Cardiac muscle cell (in vitro differentiated cells and primary cell): ENCODE results near the gene TMEM150A. TPM values are rescaled to one million over a fixed set of nuclear protein-coding genes. Genes with fewer than 3 reads are reported as not detected.
"Not testable (repeated sequence)": the region's sequence is repeated elsewhere in the genome, so short reads cannot be mapped to it uniquely, and the experiment has no call there.

ENCODE experiments used
- DNase-seq, 2 donors: peaks; one replicate each; pipeline versions ENCODE4 v3.0.0 to v3.0.0-alpha.2; 2010 to 2017; ENCODE audit warnings: low read depth in 1 of 2, low spot score in 1 of 2
- H3K27ac ChIP-seq: fragments of 200-600 bp; sonication (generic); 2 replicates; pipeline ENCODE4 v1.5.1; 2016
- H3K27me3 ChIP-seq: fragments of 200-600 bp; sonication (generic); 2 replicates; pipeline ENCODE4 v1.6.0; 2016; ENCODE audit warnings: control low read depth
- H3K36me3 ChIP-seq: fragments of 200-600 bp; sonication (generic); 2 replicates; pipeline ENCODE4 v1.5.1; 2016; ENCODE audit warnings: control low read depth
- H3K4me1 ChIP-seq: fragments of 200-600 bp; sonication (generic); 2 replicates; pipeline ENCODE4 v1.8.1; 2017; ENCODE audit warnings: low read depth, mild to moderate bottlenecking, mixed run types
- H3K4me3 ChIP-seq: fragments of 200-600 bp; sonication (generic); 2 replicates; pipeline ENCODE4 v1.5.1; 2016; ENCODE audit warnings: mild to moderate bottlenecking
- H3K9me3 ChIP-seq: fragments of 200-600 bp; sonication (generic); 2 replicates; pipeline ENCODE4 v1.5.1; 2017; ENCODE audit warnings: low read depth, mild to moderate bottlenecking, control low read depth
- CTCF ChIP-seq: IDR thresholded peaks from 2 replicates; pipeline ENCODE4 v1.5.1; 2012; ENCODE audit warnings: low read depth, mild to moderate bottlenecking, low read length
- polyA plus RNA-seq: library from polyadenylated mRNA; unstranded; fragments of >200 nt; fragmentation: Nextera tagmentation; extraction: Ambion mirVana; gene quantifications from 2 replicates; pipeline ENCODE4 v1.2.1, GENCODE V29; 2016
- total RNA-seq: library from RNA; depleted of rRNA; stranded (reverse); fragments of >200 nt; gene quantifications from 2 replicates; pipeline ENCODE4 v1.2.3, GENCODE V29; 2016

Gene TMEM150A
- total and polyA plus RNA-seq, 2 experiments from 2014 or later, result 14.2 to 34.0 TPM

- H3K9me3 ChIP-seq, result no peaks in the 10 kb centered on the region
- DNase-seq, result no peak
- no peak overlapping the region for H3K4me3 ChIP-seq
- H3K27me3 ChIP-seq, result no peaks in the 10 kb centered on the region
- peaks cover 26% of the 10 kb centered on the region for H3K4me1 ChIP-seq
- no peak for TF ChIP-seq CTCF
- no peak overlapping the region for H3K27ac ChIP-seq
- H3K36me3 ChIP-seq, result no peaks in the 10 kb centered on the region
Observed at GRCh38 chr2:85593023-85593422, 9.5 kb downstream of the TMEM150A start.

- not testable (repeated sequence) for DNase-seq, H3K4me3 ChIP-seq, H3K27me3 ChIP-seq, H3K9me3 ChIP-seq, H3K27ac ChIP-seq, H3K36me3 ChIP-seq
- H3K4me1 ChIP-seq, result peaks cover 29% of the 10 kb centered on the region
Observed at GRCh38 chr2:85592299-85592698, 10.2 kb downstream of the TMEM150A start.

GRCh38 chr2:85591563-85591962, 10.9 kb downstream of the TMEM150A start:
- no peak for TF ChIP-seq CTCF
- no peak overlapping the region for H3K27ac ChIP-seq

GRCh38 chr2:85590950-85591349, 11.5 kb downstream of the TMEM150A start:
- DNase-seq, result no peak
- TF ChIP-seq CTCF, result no peak
- H3K36me3 ChIP-seq, result no peaks in the 10 kb centered on the region

More at GRCh38 chr2:85591563-85591962, 10.9 kb downstream of the TMEM150A start:
- no peaks in the 10 kb centered on the region for H3K9me3 ChIP-seq
- no peaks in the 10 kb centered on the region for H3K36me3 ChIP-seq
- H3K27me3 ChIP-seq, result no peaks in the 10 kb centered on the region
- DNase-seq, result no peak
- peaks cover 26% of the 10 kb centered on the region for H3K4me1 ChIP-seq
- no peak overlapping the region for H3K4me3 ChIP-seq

GRCh38 chr2:85589982-85590791, 12.3 kb downstream of the TMEM150A start:
- Histone ChIP-seq H3K27me3 (no peaks in the 10 kb centered on the region), H3K9me3 (no peaks in the 10 kb centered on the region), H3K4me3 (no peak overlapping the region), H3K27ac (no peak overlapping the region), H3K4me1 (peaks cover 25% of the 10 kb centered on the region), H3K36me3 (no peaks in the 10 kb centered on the region)
- TF ChIP-seq CTCF, result no peak
- DNase-seq, result peak in 1 of 2 donors; percentile 99

More at GRCh38 chr2:85590950-85591349, 11.5 kb downstream of the TMEM150A start:
- no peaks in the 10 kb centered on the region for H3K27me3 ChIP-seq
- no peaks in the 10 kb centered on the region for H3K9me3 ChIP-seq
- no peak overlapping the region for H3K4me3 ChIP-seq
- H3K4me1 ChIP-seq, result peaks cover 22% of the 10 kb centered on the region
- H3K27ac ChIP-seq, result no peak overlapping the region

GRCh38 chr2:85589181-85589580, 13.3 kb downstream of the TMEM150A start:
- H3K9me3 ChIP-seq, result no peaks in the 10 kb centered on the region
- H3K4me3 ChIP-seq, result no peak overlapping the region
- no peak for DNase-seq
- no peak for TF ChIP-seq CTCF
- no peaks in the 10 kb centered on the region for H3K27me3 ChIP-seq
- peaks cover 26% of the 10 kb centered on the region for H3K4me1 ChIP-seq
- H3K36me3 ChIP-seq, result no peaks in the 10 kb centered on the region
- no peak overlapping the region for H3K27ac ChIP-seq
